Measurements from ENCODE around the gene TTLL6. TPM values are rescaled to one million over a fixed set of nuclear protein-coding genes. Genes with fewer than 3 reads are reported as not detected.
A peak's percentile ranks its signal among the peaks of the same experiment; 100 is the strongest.

TTLL6 gene
- total and polyA plus RNA-seq, 4 donors: 0.02 to 0.08 TPM; not detected in 2

- peaks cover 0 to 26% (median 5%) of the 10 kb centered on the region in 4 donors for H3K4me1 ChIP-seq (ENCODE audit: control insufficient read depth in 4 of 4, insufficient read depth in 4 of 4, low read length in 3 of 4)
- WGBS: 8% methylated on average over 21 of the region's 21 CpGs
- H3K4me3 ChIP-seq (ENCODE audit: low read depth in 1 of 3, low read length in 3 of 3): peak within 1 kb of the TSS in 1 of 3 donors; percentile 6
- DNase-seq (ENCODE audit: low spot score): no peak
- H3K27me3 ChIP-seq (ENCODE audit: control insufficient read depth in 4 of 4, insufficient read depth in 4 of 4, low read length in 3 of 4): peaks cover 9 to 55% (median 32%) of the 10 kb centered on the region in 4 donors
- TF ChIP-seq, protein P1, sequence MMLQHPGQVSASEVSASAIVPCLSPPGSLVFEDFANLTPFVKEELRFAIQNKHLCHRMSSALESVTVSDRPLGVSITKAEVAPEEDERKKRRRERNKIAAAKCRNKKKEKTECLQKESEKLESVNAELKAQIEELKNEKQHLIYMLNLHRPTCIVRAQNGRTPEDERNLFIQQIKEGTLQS (IDR thresholded peaks at IDR 0.05): no peak
- TF ChIP-seq, protein P2, sequence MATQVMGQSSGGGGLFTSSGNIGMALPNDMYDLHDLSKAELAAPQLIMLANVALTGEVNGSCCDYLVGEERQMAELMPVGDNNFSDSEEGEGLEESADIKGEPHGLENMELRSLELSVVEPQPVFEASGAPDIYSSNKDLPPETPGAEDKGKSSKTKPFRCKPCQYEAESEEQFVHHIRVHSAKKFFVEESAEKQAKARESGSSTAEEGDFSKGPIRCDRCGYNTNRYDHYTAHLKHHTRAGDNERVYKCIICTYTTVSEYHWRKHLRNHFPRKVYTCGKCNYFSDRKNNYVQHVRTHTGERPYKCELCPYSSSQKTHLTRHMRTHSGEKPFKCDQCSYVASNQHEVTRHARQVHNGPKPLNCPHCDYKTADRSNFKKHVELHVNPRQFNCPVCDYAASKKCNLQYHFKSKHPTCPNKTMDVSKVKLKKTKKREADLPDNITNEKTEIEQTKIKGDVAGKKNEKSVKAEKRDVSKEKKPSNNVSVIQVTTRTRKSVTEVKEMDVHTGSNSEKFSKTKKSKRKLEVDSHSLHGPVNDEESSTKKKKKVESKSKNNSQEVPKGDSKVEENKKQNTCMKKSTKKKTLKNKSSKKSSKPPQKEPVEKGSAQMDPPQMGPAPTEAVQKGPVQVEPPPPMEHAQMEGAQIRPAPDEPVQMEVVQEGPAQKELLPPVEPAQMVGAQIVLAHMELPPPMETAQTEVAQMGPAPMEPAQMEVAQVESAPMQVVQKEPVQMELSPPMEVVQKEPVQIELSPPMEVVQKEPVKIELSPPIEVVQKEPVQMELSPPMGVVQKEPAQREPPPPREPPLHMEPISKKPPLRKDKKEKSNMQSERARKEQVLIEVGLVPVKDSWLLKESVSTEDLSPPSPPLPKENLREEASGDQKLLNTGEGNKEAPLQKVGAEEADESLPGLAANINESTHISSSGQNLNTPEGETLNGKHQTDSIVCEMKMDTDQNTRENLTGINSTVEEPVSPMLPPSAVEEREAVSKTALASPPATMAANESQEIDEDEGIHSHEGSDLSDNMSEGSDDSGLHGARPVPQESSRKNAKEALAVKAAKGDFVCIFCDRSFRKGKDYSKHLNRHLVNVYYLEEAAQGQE (IDR thresholded peaks at IDR 0.05): no peak
- TF ChIP-seq MAX (IDR thresholded peaks at IDR 0.05) (no peak), YY1 (IDR thresholded peaks at IDR 0.05) (no peak), EGR1 (IDR thresholded peaks at IDR 0.05; ENCODE audit: low read depth in 2 of 2) (no peak), JUND (IDR thresholded peaks at IDR 0.05) (no peak), SP1 (IDR thresholded peaks at IDR 0.05) (no peak), RAD21 (IDR thresholded peaks at IDR 0.05) (no peak), TAF1 (conservative IDR thresholded peaks at IDR 0.05) (no peak), HNF4G (IDR thresholded peaks at IDR 0.05) (no peak), RXRA (IDR thresholded peaks at IDR 0.05) (no peak), HNF4A (conservative IDR thresholded peaks at IDR 0.05) (no peak), NR2F2 (IDR thresholded peaks at IDR 0.05) (no peak), FOXA2 (IDR thresholded peaks at IDR 0.05) (no peak), FOXA1 (IDR thresholded peaks at IDR 0.05) (no peak), GABPA (IDR thresholded peaks at IDR 0.05 in 1 of 2, conservative IDR thresholded peaks at IDR 0.05 in 1 of 2) (no peak)
- TF ChIP-seq, protein P3, sequence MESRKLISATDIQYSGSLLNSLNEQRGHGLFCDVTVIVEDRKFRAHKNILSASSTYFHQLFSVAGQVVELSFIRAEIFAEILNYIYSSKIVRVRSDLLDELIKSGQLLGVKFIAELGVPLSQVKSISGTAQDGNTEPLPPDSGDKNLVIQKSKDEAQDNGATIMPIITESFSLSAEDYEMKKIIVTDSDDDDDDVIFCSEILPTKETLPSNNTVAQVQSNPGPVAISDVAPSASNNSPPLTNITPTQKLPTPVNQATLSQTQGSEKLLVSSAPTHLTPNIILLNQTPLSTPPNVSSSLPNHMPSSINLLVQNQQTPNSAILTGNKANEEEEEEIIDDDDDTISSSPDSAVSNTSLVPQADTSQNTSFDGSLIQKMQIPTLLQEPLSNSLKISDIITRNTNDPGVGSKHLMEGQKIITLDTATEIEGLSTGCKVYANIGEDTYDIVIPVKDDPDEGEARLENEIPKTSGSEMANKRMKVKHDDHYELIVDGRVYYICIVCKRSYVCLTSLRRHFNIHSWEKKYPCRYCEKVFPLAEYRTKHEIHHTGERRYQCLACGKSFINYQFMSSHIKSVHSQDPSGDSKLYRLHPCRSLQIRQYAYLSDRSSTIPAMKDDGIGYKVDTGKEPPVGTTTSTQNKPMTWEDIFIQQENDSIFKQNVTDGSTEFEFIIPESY (IDR thresholded peaks at IDR 0.05): no peak
- TF ChIP-seq, protein P4, sequence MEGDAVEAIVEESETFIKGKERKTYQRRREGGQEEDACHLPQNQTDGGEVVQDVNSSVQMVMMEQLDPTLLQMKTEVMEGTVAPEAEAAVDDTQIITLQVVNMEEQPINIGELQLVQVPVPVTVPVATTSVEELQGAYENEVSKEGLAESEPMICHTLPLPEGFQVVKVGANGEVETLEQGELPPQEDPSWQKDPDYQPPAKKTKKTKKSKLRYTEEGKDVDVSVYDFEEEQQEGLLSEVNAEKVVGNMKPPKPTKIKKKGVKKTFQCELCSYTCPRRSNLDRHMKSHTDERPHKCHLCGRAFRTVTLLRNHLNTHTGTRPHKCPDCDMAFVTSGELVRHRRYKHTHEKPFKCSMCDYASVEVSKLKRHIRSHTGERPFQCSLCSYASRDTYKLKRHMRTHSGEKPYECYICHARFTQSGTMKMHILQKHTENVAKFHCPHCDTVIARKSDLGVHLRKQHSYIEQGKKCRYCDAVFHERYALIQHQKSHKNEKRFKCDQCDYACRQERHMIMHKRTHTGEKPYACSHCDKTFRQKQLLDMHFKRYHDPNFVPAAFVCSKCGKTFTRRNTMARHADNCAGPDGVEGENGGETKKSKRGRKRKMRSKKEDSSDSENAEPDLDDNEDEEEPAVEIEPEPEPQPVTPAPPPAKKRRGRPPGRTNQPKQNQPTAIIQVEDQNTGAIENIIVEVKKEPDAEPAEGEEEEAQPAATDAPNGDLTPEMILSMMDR (IDR thresholded peaks at IDR 0.05; ENCODE audit: low read depth, low read length, missing input control): no peak
- H3K9me3 ChIP-seq (ENCODE audit: control insufficient read depth in 4 of 4, low read length in 3 of 4): peaks cover 0 to 11% (median 0%) of the 10 kb centered on the region in 4 donors
- H3K27ac ChIP-seq (ENCODE audit: low read depth in 1 of 2, low read length in 2 of 2): no peak within 1 kb of the TSS
- no peaks in the 10 kb centered on the region for H3K36me3 ChIP-seq (ENCODE audit: control insufficient read depth in 4 of 4, insufficient read depth in 3 of 4, low read depth in 1 of 4, low read length in 3 of 4)
- H3K9ac ChIP-seq (ENCODE audit: low read depth in 1 of 2, low read length in 2 of 2): no peak within 1 kb of the TSS
These were observed 94.1 kb downstream of the TTLL6 start, which contains the start of gene PRAC2 for GRCh38 chr17:48722915-48723422. Gene PRAC2 (plus strand): TSS chr17:48723185. CDS start chr17:48724411, 1,226 bp downstream.
